ENCODE data around the gene PPARD.

GRCh38 chr6:35300848-35301247, 41.5 kb upstream of the PPARD start:
- no peak for TF ChIP-seq POLR2AphosphoS5 (IDR thresholded peaks at IDR 0.05; ENCODE audit: low read depth, low read length)
- no peak for TF ChIP-seq REST (IDR thresholded peaks at IDR 0.05; ENCODE audit: insufficient read depth in 1 of 2, low read depth in 2 of 2, low read length in 2 of 2)
- no peak for TF ChIP-seq TAF1 (IDR thresholded peaks at IDR 0.05; ENCODE audit: borderline replicate concordance, insufficient read depth, low read length)

Measured in PFSK-1 (cell line).